GM19193 (cell line): ENCODE measurements around the gene PHF14.

ENCODE experiments used
- POLR2A ChIP-seq: IDR thresholded peaks from 4 replicates; pipeline ENCODE4 v1.6.1; 2011; ENCODE audit not compliant: insufficient read depth, insufficient read length; ENCODE audit errors: extremely low read depth

PHF14 gene

GRCh38 chr7:11079907-11080306, 106.2 kb downstream of the PHF14 start:
- no peak for TF ChIP-seq POLR2A

- no peak for TF ChIP-seq POLR2A
These were observed 108.4 kb downstream of the PHF14 start for GRCh38 chr7:11082121-11082520.

GRCh38 chr7:11082552-11083213, 109.0 kb downstream of the PHF14 start:
- TF ChIP-seq POLR2A: no peak

- TF ChIP-seq POLR2A: no peak
These were observed 109.5 kb downstream of the PHF14 start for GRCh38 chr7:11083214-11083568.

- TF ChIP-seq POLR2A: no peak
These were observed 130.9 kb downstream of the PHF14 start for GRCh38 chr7:11104578-11104977.

- TF ChIP-seq POLR2A: no peak
These were observed 136.0 kb downstream of the PHF14 start for GRCh38 chr7:11109659-11110058.

GRCh38 chr7:11120068-11120664, 146.5 kb downstream of the PHF14 start:
- TF ChIP-seq POLR2A: no peak

- TF ChIP-seq POLR2A: no peak
These were observed 147.1 kb downstream of the PHF14 start for GRCh38 chr7:11120675-11121220.

GRCh38 chr7:11124856-11125559, 151.3 kb downstream of the PHF14 start:
- no peak for TF ChIP-seq POLR2A

GRCh38 chr7:11127114-11127785, 153.6 kb downstream of the PHF14 start:
- TF ChIP-seq POLR2A: no peak

GRCh38 chr7:11127988-11128387, 154.3 kb downstream of the PHF14 start:
- no peak for TF ChIP-seq POLR2A

GRCh38 chr7:11128498-11128897, 154.8 kb downstream of the PHF14 start:
- no peak for TF ChIP-seq POLR2A

GRCh38 chr7:11130012-11130411, 156.3 kb downstream of the PHF14 start:
- TF ChIP-seq POLR2A: no peak

- no peak for TF ChIP-seq POLR2A
These were observed 156.9 kb downstream of the PHF14 start for GRCh38 chr7:11130601-11131000.

GRCh38 chr7:11133436-11133959, 159.8 kb downstream of the PHF14 start:
- no peak for TF ChIP-seq POLR2A

- no peak for TF ChIP-seq POLR2A
These were observed 161.9 kb downstream of the PHF14 start for GRCh38 chr7:11135573-11135972.

- TF ChIP-seq POLR2A: no peak
These were observed 167.9 kb downstream of the PHF14 start for GRCh38 chr7:11141541-11141940.
